ES-I3 (cell line): ENCODE measurements around the gene MAPK10.

Source experiments
- H3K36me3 ChIP-seq: 2 replicates; pipeline ENCODE4 v1.6.1; 2013; ENCODE audit warnings: mild to moderate bottlenecking, low read length, control low read depth, moderate library complexity; ENCODE audit not compliant: insufficient read depth
- H3K4me1 ChIP-seq: 2 replicates; pipeline ENCODE4 v1.6.1; 2013; ENCODE audit warnings: mild to moderate bottlenecking, control low read depth, low read length; ENCODE audit not compliant: insufficient read depth
- H3K9ac ChIP-seq: 2 replicates; pipeline ENCODE4 v1.6.1; 2013; ENCODE audit warnings: low read depth, mild to moderate bottlenecking, low read length, moderate library complexity
- H3K9me3 ChIP-seq: 2 replicates; pipeline ENCODE4 v1.6.1; 2013; ENCODE audit warnings: mild to moderate bottlenecking, low read length, moderate library complexity; ENCODE audit not compliant: control insufficient read depth, insufficient read depth

The MAPK10 gene

GRCh38 chr4:86279293-86279960 lies 80.4 kb downstream of the MAPK10 start:
- Histone ChIP-seq H3K9me3 (no peaks in the 10 kb centered on the region), H3K36me3 (no peaks in the 10 kb centered on the region), H3K9ac (no peak overlapping the region), H3K4me1 (peaks cover 5% of the 10 kb centered on the region; the same call in 1 of the 2 replicates)

- Histone ChIP-seq H3K36me3 (no peaks in the 10 kb centered on the region), H3K9me3 (no peaks in the 10 kb centered on the region), H3K9ac (no peak overlapping the region), H3K4me1 (peaks cover 5% of the 10 kb centered on the region; the same call in 1 of the 2 replicates)
Observed at GRCh38 chr4:86278126-86278525, 81.7 kb downstream of the MAPK10 start.

GRCh38 chr4:86274642-86275041 lies 85.2 kb downstream of the MAPK10 start:
- Histone ChIP-seq H3K9ac (no peak overlapping the region), H3K36me3 (no peaks in the 10 kb centered on the region), H3K9me3 (no peaks in the 10 kb centered on the region), H3K4me1 (peaks cover 5% of the 10 kb centered on the region; the same call in 1 of the 2 replicates)

GRCh38 chr4:86272669-86273068 lies 87.2 kb downstream of the MAPK10 start:
- Histone ChIP-seq H3K36me3 (no peaks in the 10 kb centered on the region), H3K4me1 (no peaks in the 10 kb centered on the region), H3K9ac (no peak overlapping the region), H3K9me3 (no peaks in the 10 kb centered on the region)

GRCh38 chr4:86271057-86271456 lies 88.8 kb downstream of the MAPK10 start:
- no peaks in the 10 kb centered on the region for H3K36me3 ChIP-seq
- peaks cover 2% of the 10 kb centered on the region; the same call in 1 of the 2 replicates for H3K4me1 ChIP-seq
- H3K9ac ChIP-seq = no peak overlapping the region
- H3K9me3 ChIP-seq = no peaks in the 10 kb centered on the region

GRCh38 chr4:86269354-86269753 lies 90.5 kb downstream of the MAPK10 start:
- H3K9me3 ChIP-seq = no peaks in the 10 kb centered on the region
- H3K36me3 ChIP-seq = no peaks in the 10 kb centered on the region
- no peak overlapping the region for H3K9ac ChIP-seq
- peaks cover 6% of the 10 kb centered on the region; the same call in 1 of the 2 replicates for H3K4me1 ChIP-seq

GRCh38 chr4:86264241-86264640 lies 95.6 kb downstream of the MAPK10 start:
- H3K9me3 ChIP-seq = no peaks in the 10 kb centered on the region
- peaks cover 6% of the 10 kb centered on the region; the same call in 1 of the 2 replicates for H3K4me1 ChIP-seq
- H3K36me3 ChIP-seq = no peaks in the 10 kb centered on the region
- no peak overlapping the region for H3K9ac ChIP-seq

- Histone ChIP-seq H3K9me3 (no peaks in the 10 kb centered on the region), H3K4me1 (peaks cover 6% of the 10 kb centered on the region; the same call in 1 of the 2 replicates), H3K9ac (no peak overlapping the region), H3K36me3 (no peaks in the 10 kb centered on the region)
Observed at GRCh38 chr4:86261636-86262035, 98.2 kb downstream of the MAPK10 start.

GRCh38 chr4:86256086-86256485 lies 103.8 kb downstream of the MAPK10 start:
- H3K9ac ChIP-seq = no peak overlapping the region
- H3K9me3 ChIP-seq = no peaks in the 10 kb centered on the region
- no peaks in the 10 kb centered on the region for H3K36me3 ChIP-seq
- no peaks in the 10 kb centered on the region for H3K4me1 ChIP-seq

GRCh38 chr4:86250619-86251018 lies 109.2 kb downstream of the MAPK10 start:
- no peaks in the 10 kb centered on the region for H3K36me3 ChIP-seq
- H3K4me1 ChIP-seq = no peaks in the 10 kb centered on the region
- no peaks in the 10 kb centered on the region for H3K9me3 ChIP-seq
- H3K9ac ChIP-seq = no peak overlapping the region

- Histone ChIP-seq H3K9me3 (no peaks in the 10 kb centered on the region), H3K4me1 (no peaks in the 10 kb centered on the region), H3K9ac (no peak overlapping the region), H3K36me3 (no peaks in the 10 kb centered on the region)
Observed at GRCh38 chr4:86250006-86250405, 109.8 kb downstream of the MAPK10 start.

- no peaks in the 10 kb centered on the region for H3K4me1 ChIP-seq
- H3K36me3 ChIP-seq = no peaks in the 10 kb centered on the region
- no peak overlapping the region for H3K9ac ChIP-seq
- no peaks in the 10 kb centered on the region for H3K9me3 ChIP-seq
Observed at GRCh38 chr4:86249074-86249473, 110.8 kb downstream of the MAPK10 start.

- no peaks in the 10 kb centered on the region for H3K4me1 ChIP-seq
- no peaks in the 10 kb centered on the region for H3K9me3 ChIP-seq
- no peaks in the 10 kb centered on the region for H3K36me3 ChIP-seq
- H3K9ac ChIP-seq = no peak overlapping the region
Observed at GRCh38 chr4:86247906-86248305, 111.9 kb downstream of the MAPK10 start.

- Histone ChIP-seq H3K4me1 (no peaks in the 10 kb centered on the region), H3K9ac (no peak overlapping the region), H3K36me3 (no peaks in the 10 kb centered on the region), H3K9me3 (no peaks in the 10 kb centered on the region)
Observed at GRCh38 chr4:86247320-86247719, 112.5 kb downstream of the MAPK10 start.

GRCh38 chr4:86243750-86244149 lies 116.1 kb downstream of the MAPK10 start:
- H3K36me3 ChIP-seq = no peaks in the 10 kb centered on the region
- H3K9ac ChIP-seq = no peak overlapping the region
- H3K9me3 ChIP-seq = no peaks in the 10 kb centered on the region
- H3K4me1 ChIP-seq = no peaks in the 10 kb centered on the region
